ENCODE measurements around the gene ZNF787. TPM values are rescaled to one million over a fixed set of nuclear protein-coding genes. Genes with fewer than 3 reads are reported as not detected.

Gene ZNF787
- total and polyA plus RNA-seq, 2 of the 4 experiments (the other 2 are of a cell fraction) = 4.8 to 11.2 TPM

DNA sequence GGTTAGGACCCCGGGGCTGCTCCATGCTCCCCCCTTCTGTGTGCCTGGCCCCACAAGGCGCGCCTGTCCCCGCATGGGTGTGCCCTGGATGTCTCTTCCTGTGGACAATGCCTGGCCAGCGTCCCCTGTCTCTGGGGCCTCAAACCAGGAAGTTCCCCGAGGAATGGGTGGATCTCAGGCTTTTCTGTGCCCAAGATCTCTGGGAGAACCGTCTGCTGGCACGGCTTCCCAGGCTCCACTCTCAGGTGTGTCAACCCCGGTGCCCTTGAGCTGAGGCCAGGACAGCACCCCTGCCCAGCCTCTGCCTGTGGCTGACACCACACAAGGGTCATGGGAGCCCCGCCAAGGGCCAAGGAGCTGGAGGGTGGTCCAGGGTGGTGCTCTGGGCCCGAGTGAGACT lies 35.7 kb upstream of the ZNF787 start:
- Histone ChIP-seq H3K18ac (ENCODE audit: low read depth, low read length) (no peak overlapping the region), H2BK120ac (ENCODE audit: low read depth, low read length) (no peak overlapping the region), H3K9me1 (ENCODE audit: insufficient read depth, low read length) (peaks cover 6% of the 10 kb centered on the region; the same call in 1 of the 2 replicates), H3K9ac (ENCODE audit: low read depth, low read length) (no peak overlapping the region), H4K5ac (ENCODE audit: low read depth, low read length) (no peak overlapping the region), H2BK15ac (ENCODE audit: low read depth, low read length) (no peak overlapping the region), H3K4me2 (ENCODE audit: low read depth, low read length) (no peak overlapping the region), H3K4ac (ENCODE audit: low read depth, low read length) (no peak overlapping the region), H3K27me3 (ENCODE audit: control insufficient read depth, insufficient read depth, low read length) (no peaks in the 10 kb centered on the region), H3K14ac (replicated peaks; ENCODE audit: low read depth, low read length) (no peak overlapping the region), H2AK9ac (replicated peaks; ENCODE audit: low read depth, low read length, poor library complexity) (no peak overlapping the region), H2BK20ac (ENCODE audit: low read depth, low read length) (no peak overlapping the region), H2AFZ (replicated peaks; ENCODE audit: low read length, poor library complexity) (no peak overlapping the region), H4K8ac (ENCODE audit: low read depth in 2 of 2, low read length in 2 of 2) (no peak overlapping the region), H3K4me1 (ENCODE audit: control insufficient read depth, insufficient read depth, low read length) (peaks cover 5% of the 10 kb centered on the region; the same call in 1 of the 2 replicates), H3K9me3 (ENCODE audit: control insufficient read depth, insufficient read depth, low read length) (no peaks in the 10 kb centered on the region), H3K56ac (ENCODE audit: extremely low read depth, insufficient read depth, low read length) (no peak overlapping the region), H4K91ac (ENCODE audit: insufficient read depth, low read depth, low read length) (no peak overlapping the region), H4K20me1 (ENCODE audit: insufficient read depth, low read length) (peaks cover 19% of the 10 kb centered on the region), H2BK5ac (ENCODE audit: low read depth, low read length, poor library complexity, severe bottlenecking) (no peak overlapping the region), H3K36me3 (ENCODE audit: control insufficient read depth, insufficient read depth, low read length) (peaks cover 40% of the 10 kb centered on the region), H3K27ac (ENCODE audit: insufficient read depth, low read length) (no peak overlapping the region), H3K4me3 (ENCODE audit: insufficient read depth, low read depth, low read length) (no peak overlapping the region), H2AK5ac (ENCODE audit: low read depth, low read length) (no peak overlapping the region), H3K79me1 (ENCODE audit: low read depth in 1 of 2, low read length in 2 of 2) (peaks cover 14 to 17% of the 10 kb centered on the region in 2 experiments), H3K23ac (ENCODE audit: low read depth, low read length) (no peak overlapping the region)
- no peak for ATAC-seq (ENCODE audit: low read depth)
- dilution Hi-C loops (cut with HindIII; ENCODE audit: low sequenced_read_pairs, unreplicated experiment) = no loop called here
- no TSS peak for BruUV-seq (replicated peaks)
- ChIA-PET POLR2A (ENCODE audit: unreplicated experiment) (no interaction called here), CTCF (no interaction called here)
- in situ Hi-C loops (cut with MboI; ENCODE audit: low sequenced_read_pairs) = no loop called here
- WGBS, 2 experiments (ENCODE audit: extremely low coverage in 2 of 2, insufficient read length in 1 of 2) = 90% methylated on average over 5 of the region's 11 CpGs; no CpG with 5 or more reads in 1 of the 2 experiments
- TF ChIP-seq MAZ (IDR thresholded peaks at IDR 0.05; ENCODE audit: borderline replicate concordance, low read depth, low read length) (no peak), CEBPB (IDR thresholded peaks at IDR 0.05; ENCODE audit: low read depth, low read length) (no peak), MAFK (IDR thresholded peaks at IDR 0.05; ENCODE audit: low read depth, low read length) (no peak), NFE2L2 (IDR thresholded peaks at IDR 0.05; ENCODE audit: low read depth, low read length) (no peak), MXI1 (IDR thresholded peaks at IDR 0.05; ENCODE audit: borderline replicate concordance, low read depth, low read length) (no peak), RFX5 (IDR thresholded peaks at IDR 0.05; ENCODE audit: low read depth, low read length) (no peak), FOS (IDR thresholded peaks at IDR 0.05; ENCODE audit: low read depth, low read length) (no peak), RAD21 (IDR thresholded peaks at IDR 0.05; ENCODE audit: low read length) (no peak), BHLHE40 (IDR thresholded peaks at IDR 0.05; ENCODE audit: low read depth, low read length) (no peak), CHD1 (IDR thresholded peaks at IDR 0.05; ENCODE audit: low read depth, low read length) (no peak), RCOR1 (IDR thresholded peaks at IDR 0.05; ENCODE audit: insufficient replicate concordance, low read length) (no peak), POLR2A (IDR thresholded peaks at IDR 0.05; ENCODE audit: low read depth, low read length) (no peak), SMC3 (IDR thresholded peaks at IDR 0.05; ENCODE audit: low read depth, low read length) (no peak)
- TF ChIP-seq, protein P1, sequence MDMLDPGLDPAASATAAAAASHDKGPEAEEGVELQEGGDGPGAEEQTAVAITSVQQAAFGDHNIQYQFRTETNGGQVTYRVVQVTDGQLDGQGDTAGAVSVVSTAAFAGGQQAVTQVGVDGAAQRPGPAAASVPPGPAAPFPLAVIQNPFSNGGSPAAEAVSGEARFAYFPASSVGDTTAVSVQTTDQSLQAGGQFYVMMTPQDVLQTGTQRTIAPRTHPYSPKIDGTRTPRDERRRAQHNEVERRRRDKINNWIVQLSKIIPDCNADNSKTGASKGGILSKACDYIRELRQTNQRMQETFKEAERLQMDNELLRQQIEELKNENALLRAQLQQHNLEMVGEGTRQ (IDR thresholded peaks at IDR 0.05; ENCODE audit: low read depth, low read length) = no peak
- TF ChIP-seq, protein P2, sequence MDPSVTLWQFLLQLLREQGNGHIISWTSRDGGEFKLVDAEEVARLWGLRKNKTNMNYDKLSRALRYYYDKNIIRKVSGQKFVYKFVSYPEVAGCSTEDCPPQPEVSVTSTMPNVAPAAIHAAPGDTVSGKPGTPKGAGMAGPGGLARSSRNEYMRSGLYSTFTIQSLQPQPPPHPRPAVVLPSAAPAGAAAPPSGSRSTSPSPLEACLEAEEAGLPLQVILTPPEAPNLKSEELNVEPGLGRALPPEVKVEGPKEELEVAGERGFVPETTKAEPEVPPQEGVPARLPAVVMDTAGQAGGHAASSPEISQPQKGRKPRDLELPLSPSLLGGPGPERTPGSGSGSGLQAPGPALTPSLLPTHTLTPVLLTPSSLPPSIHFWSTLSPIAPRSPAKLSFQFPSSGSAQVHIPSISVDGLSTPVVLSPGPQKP (IDR thresholded peaks at IDR 0.05; ENCODE audit: borderline replicate concordance, low read depth, low read length) = no peak
- TF ChIP-seq, protein P3, sequence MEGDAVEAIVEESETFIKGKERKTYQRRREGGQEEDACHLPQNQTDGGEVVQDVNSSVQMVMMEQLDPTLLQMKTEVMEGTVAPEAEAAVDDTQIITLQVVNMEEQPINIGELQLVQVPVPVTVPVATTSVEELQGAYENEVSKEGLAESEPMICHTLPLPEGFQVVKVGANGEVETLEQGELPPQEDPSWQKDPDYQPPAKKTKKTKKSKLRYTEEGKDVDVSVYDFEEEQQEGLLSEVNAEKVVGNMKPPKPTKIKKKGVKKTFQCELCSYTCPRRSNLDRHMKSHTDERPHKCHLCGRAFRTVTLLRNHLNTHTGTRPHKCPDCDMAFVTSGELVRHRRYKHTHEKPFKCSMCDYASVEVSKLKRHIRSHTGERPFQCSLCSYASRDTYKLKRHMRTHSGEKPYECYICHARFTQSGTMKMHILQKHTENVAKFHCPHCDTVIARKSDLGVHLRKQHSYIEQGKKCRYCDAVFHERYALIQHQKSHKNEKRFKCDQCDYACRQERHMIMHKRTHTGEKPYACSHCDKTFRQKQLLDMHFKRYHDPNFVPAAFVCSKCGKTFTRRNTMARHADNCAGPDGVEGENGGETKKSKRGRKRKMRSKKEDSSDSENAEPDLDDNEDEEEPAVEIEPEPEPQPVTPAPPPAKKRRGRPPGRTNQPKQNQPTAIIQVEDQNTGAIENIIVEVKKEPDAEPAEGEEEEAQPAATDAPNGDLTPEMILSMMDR (conservative IDR thresholded peaks at IDR 0.05; ENCODE audit: low read depth, low read length) = no peak
- intact Hi-C loops (cut with micrococcal nuclease) = no loop called here
- DNase-seq = no peak

Data from IMR-90 (cell line).